Cardiac fibroblast (primary cell): ENCODE measurements around the gene HMGXB3.
A peak's percentile ranks its signal among the peaks of the same experiment; 100 is the strongest.
"Not testable (repeated sequence)": the region's sequence is repeated elsewhere in the genome, so short reads cannot be mapped to it uniquely, and the experiment has no call there.

Experiments used
- DNase-seq, 2 donors: peaks; one replicate each; pipeline versions ENCODE4 v3.0.0 to v3.0.0-alpha.2; 2010; ENCODE audit warnings: low read depth in 2 of 2
- H3K4me3 ChIP-seq, 2 donors: replicated peaks in 1 of 2; 1 replicate in 1 of 2; 2 replicates in 1 of 2; pipeline ENCODE4 v1.5.1; 2011; ENCODE audit warnings: low read depth in 2 of 2, low read length in 2 of 2, mild to moderate bottlenecking in 2 of 2, moderate library complexity in 1 of 2
- TF ChIP-seq, protein P1 (sequence below): IDR thresholded peaks from one replicate; pipeline ENCODE4 v1.5.1; 2011; ENCODE audit warnings: low read depth, mild to moderate bottlenecking, low read length, inconsistent platforms

HMGXB3 gene

DNA sequence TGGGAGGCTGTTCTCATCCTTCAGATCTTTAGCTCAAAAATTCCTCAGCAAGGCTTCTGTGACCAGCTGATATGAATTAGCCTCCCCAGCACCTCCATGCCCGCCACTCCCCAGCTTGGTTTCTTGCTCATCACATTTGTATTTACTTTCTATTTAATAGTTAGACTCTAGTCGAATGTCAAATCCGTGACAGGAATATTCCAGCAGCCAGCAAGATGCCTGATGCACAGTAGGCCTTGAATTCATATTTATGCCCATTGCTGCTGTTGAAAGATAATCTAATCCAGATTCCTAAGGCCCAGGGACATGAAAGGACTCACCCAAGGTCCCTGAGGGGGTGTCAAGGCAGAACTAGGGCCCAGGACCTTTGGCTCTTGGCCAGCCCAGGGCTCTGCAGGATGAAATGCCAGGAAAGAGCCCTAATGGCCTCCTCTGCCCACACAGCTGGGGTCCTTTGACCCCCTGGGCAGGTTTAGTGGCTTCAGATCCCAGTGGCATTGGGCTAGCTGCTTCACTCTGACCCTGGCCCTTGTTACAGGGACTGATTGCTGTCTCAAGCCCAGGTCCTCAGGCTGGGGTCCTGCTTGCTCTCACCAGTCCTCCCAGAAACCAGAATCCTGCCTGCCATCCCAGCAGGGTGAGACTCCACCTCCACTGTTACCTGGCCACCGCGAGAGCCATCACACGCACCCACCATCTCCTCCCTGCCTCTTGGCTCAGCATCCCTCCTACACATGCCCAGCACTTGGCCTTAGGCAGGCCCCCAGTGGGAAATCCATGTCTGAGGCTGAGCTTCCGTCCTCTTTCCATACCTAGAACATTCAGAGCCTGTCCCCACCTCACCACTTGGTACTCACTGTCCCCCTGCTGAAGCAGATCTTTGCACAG is 78.5 kb downstream of the HMGXB3 start:
- TF ChIP-seq, protein P1, sequence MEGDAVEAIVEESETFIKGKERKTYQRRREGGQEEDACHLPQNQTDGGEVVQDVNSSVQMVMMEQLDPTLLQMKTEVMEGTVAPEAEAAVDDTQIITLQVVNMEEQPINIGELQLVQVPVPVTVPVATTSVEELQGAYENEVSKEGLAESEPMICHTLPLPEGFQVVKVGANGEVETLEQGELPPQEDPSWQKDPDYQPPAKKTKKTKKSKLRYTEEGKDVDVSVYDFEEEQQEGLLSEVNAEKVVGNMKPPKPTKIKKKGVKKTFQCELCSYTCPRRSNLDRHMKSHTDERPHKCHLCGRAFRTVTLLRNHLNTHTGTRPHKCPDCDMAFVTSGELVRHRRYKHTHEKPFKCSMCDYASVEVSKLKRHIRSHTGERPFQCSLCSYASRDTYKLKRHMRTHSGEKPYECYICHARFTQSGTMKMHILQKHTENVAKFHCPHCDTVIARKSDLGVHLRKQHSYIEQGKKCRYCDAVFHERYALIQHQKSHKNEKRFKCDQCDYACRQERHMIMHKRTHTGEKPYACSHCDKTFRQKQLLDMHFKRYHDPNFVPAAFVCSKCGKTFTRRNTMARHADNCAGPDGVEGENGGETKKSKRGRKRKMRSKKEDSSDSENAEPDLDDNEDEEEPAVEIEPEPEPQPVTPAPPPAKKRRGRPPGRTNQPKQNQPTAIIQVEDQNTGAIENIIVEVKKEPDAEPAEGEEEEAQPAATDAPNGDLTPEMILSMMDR: no peak
- H3K4me3 ChIP-seq: no peak overlapping the region
- DNase-seq: no peak

DNA sequence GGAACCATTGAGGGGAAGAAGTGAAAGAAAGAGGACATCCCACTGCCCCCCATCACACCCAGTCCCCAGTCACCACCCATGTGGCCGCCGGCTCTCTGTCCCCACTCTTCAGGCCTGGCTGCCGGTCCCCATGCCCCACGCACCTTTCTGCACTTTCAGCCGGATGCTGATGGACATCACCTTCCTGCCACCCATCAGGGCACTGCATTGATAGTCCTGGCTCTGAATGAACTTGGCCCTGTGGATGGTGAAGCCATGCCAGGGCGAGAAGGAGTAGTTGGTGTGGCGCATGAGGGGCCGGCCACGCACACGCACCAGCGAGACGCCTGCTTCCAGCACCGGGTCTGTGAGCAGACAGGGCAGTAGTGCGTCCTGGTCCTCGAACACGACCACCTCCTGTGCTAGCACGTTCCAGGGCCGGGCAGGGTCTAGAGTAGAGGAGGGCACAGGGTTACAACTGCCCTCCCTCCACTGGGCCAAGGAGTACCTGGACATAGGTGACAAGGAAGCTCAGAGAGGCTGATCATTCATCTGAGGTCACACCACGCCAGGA is 79.4 kb downstream of the HMGXB3 start:
- TF ChIP-seq, protein P1: no peak
- H3K4me3 ChIP-seq: no peak overlapping the region
- DNase-seq: no peak

DNA sequence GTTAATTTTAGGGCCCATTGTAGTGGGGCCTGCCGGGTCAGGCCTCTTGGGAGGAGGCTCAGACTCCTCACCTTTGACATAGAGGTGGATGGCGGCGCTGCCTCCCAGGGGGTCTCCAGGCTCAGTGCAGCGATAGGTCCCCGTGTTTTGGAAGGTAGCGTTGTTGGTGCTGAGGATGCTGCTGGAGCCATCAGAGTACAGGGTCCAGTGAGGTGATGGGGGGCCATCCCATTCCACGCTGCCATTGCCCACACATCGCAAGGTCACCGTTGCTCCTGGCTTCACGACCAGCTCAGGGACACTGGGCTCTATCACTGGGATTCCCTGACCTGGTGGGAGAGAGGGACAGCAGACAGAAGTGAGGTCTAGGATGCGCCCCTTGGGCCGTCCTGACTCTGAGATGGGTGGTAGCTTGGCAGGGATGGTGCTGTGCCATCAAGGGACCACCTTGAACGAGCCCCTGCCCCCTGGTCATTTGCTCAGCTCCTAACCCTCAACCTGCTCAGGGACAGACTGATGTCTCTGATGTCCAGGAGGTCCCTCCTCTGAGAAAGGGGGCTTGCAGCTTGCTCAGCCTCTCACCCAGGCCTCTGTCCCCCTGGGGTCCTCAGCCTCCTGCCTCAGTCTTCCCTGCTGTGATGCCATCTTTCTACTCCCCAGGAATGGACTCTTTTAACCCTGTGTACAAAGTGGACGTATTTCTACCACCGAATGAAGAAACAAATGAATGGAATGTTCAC is 80.3 kb downstream of the HMGXB3 start:
- no peak for DNase-seq
- TF ChIP-seq, protein P1: no peak
- H3K4me3 ChIP-seq: no peak overlapping the region

DNA sequence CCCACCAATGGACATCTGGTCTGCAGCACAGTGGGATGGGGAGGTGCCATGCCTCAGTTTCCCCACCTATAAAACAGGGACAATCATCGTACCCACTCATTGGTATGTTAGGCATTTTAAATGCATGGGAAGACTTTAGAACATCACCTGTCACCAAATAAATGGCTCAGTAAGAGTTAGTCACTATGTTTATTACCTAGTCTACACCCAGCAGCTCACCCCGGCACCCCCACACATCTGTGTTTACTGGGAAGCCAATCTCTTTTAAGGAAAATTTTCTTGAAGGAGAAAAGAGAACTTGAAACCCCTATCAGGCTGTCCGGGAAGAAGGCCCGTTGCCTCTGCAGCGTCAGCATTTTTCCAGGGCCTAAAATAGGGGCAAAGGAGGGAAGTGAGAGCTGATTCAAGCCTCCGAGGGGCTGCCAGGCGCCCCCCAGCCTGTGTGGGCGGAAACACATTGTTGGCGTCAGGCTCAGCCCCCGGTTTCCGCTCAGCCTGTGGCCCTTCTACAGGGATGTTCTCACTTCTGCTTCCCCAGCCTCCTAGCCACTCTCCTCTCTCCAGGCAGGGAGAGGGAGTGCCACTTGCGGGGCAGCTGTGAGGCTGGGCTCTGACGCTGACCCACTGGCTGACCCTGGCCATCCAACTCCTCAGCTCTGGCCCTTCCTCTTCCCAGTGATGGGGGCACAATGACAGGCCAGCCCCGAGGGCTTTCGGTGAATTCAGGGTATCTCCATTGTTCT is 81.2 kb downstream of the HMGXB3 start:
- DNase-seq: peak in 1 of 2 donors; percentile 67
- TF ChIP-seq, protein P1: no peak
- H3K4me3 ChIP-seq: no peak overlapping the region

DNA sequence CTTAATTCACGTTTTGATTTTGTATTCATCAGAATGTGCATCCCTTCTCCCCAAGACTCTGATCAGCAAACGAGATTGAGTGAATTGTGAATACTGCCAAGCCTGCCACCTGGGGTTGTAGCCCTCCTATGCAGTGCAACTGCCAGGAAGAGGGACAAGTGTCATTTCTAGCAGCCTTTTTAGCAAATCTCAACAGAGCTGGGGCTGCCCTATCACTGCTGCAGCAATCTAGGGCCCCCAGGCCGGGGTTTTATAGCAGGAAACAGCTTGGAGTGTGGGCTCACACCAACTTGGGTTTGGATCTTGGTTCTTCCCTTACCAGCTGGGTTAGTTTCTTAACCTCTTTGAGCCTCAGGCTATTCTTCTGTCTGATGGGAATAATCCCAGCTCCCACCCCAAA is 81.8 kb downstream of the HMGXB3 start:
- H3K4me3 ChIP-seq: no peak overlapping the region
- no peak for DNase-seq
- TF ChIP-seq, protein P1: no peak

DNA sequence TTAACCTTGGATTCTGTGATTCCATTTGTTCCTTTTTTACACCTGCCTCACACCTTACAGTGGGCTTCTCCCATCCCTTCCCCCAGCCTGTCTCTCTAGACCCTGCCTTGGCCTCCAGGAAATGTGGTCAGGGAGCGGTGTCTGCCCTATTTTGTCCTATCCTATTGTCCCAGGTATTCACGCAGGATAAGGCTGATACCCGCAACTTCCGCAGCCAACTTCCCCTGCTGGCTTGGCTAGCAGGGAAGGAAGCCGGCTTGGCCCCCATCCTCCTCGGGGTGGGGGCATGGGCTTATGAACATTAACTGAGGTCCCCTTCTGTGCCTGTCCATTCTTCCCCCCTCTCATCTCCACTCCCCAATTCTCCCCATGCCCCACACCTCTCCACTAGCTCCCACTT is 82.3 kb downstream of the HMGXB3 start:
- H3K4me3 ChIP-seq: no peak overlapping the region
- no peak for DNase-seq
- TF ChIP-seq, protein P1: no peak

DNA sequence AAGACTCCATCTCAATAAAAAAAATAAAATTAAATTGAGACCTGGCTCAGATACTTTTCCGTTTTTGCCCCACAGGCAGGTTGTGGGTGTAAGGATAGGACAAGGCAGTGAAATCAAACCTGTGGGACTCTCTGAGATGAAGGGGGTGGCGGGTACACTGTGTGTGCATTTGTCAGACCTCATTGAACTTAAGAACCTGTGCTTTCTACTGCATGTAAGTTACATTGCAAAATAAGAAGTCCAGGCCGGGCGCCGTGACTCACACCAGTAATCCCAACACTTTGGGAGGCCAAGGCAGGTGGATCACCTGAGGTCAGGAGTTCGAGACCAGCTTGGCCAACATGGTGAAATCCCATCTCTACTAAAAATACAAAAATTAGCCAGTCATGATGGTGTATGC is 84.2 kb downstream of the HMGXB3 start:
- not testable (repeated sequence) for DNase-seq

More for the DNA sequence above, 84.2 kb downstream of the HMGXB3 start:
- not testable (repeated sequence) for H3K4me3 ChIP-seq
